IMR-90 (cell line): ENCODE measurements around the gene ARHGEF4.

Source experiments
- CEBPB ChIP-seq: IDR thresholded peaks from 2 replicates; pipeline ENCODE4 v1.6.1; 2012; ENCODE audit warnings: low read depth, low read length, improper control_type of control experiment
- CHD1 ChIP-seq: IDR thresholded peaks from 2 replicates; pipeline ENCODE4 v1.6.1; 2012; ENCODE audit warnings: low read depth, low read length, improper control_type of control experiment
- CTCF ChIP-seq: conservative IDR thresholded peaks from 2 replicates; pipeline ENCODE4 v1.5.1; 2012; ENCODE audit warnings: mild to moderate bottlenecking, low read depth, low read length, improper control_type of control experiment
- ELK1 ChIP-seq: fragments of 150-350 bp; IDR thresholded peaks from 2 replicates; pipeline ENCODE4 v1.6.1; 2016; ENCODE audit warnings: low read depth, mild to moderate bottlenecking, low read length, moderate library complexity, borderline replicate concordance
- MAZ ChIP-seq: IDR thresholded peaks from 2 replicates; pipeline ENCODE4 v1.6.1; 2012; ENCODE audit warnings: low read depth, mild to moderate bottlenecking, low read length, improper control_type of control experiment, moderate library complexity, borderline replicate concordance
- MXI1 ChIP-seq: IDR thresholded peaks from 2 replicates; pipeline ENCODE4 v1.6.1; 2012; ENCODE audit warnings: low read depth, mild to moderate bottlenecking, low read length, moderate library complexity, borderline replicate concordance
- POLR2A ChIP-seq: IDR thresholded peaks from 2 replicates; pipeline ENCODE4 v1.6.1; 2012; ENCODE audit warnings: mild to moderate bottlenecking, low read depth, low read length
- RAD21 ChIP-seq: IDR thresholded peaks from 2 replicates; pipeline ENCODE4 v1.6.1; 2012; ENCODE audit warnings: low read length, improper control_type of control experiment
- RFX5 ChIP-seq: IDR thresholded peaks from 2 replicates; pipeline ENCODE4 v1.8.0; 2012; ENCODE audit warnings: low read depth, mild to moderate bottlenecking, low read length, moderate library complexity
- TF ChIP-seq, protein P1 (sequence below): fragments of 150-350 bp; IDR thresholded peaks from 2 replicates; pipeline ENCODE4 v1.6.1; 2017; ENCODE audit warnings: mild to moderate bottlenecking, antibody characterized with exemption, low read length, low read depth

- TF ChIP-seq MAZ (no peak), CTCF (no peak), POLR2A (no peak), CEBPB (no peak), MXI1 (no peak), ELK1 (no peak), RAD21 (no peak), RFX5 (no peak), CHD1 (no peak)
- TF ChIP-seq, protein P1, sequence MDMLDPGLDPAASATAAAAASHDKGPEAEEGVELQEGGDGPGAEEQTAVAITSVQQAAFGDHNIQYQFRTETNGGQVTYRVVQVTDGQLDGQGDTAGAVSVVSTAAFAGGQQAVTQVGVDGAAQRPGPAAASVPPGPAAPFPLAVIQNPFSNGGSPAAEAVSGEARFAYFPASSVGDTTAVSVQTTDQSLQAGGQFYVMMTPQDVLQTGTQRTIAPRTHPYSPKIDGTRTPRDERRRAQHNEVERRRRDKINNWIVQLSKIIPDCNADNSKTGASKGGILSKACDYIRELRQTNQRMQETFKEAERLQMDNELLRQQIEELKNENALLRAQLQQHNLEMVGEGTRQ: no peak
Measured at GRCh38 chr2:130807659-130808385, 28.9 kb upstream of the ARHGEF4 start.
